HG02973 (cell line): ENCODE results near the gene ROBO3.

Experiments used
- ATAC-seq: cut with Tn5 transposase; IDR thresholded peaks from one replicate; pipeline ENCODE4 v1.9.1; 2021; ENCODE audit warnings: moderate library complexity; ENCODE audit not compliant: unreplicated experiment

Gene ROBO3

DNA sequence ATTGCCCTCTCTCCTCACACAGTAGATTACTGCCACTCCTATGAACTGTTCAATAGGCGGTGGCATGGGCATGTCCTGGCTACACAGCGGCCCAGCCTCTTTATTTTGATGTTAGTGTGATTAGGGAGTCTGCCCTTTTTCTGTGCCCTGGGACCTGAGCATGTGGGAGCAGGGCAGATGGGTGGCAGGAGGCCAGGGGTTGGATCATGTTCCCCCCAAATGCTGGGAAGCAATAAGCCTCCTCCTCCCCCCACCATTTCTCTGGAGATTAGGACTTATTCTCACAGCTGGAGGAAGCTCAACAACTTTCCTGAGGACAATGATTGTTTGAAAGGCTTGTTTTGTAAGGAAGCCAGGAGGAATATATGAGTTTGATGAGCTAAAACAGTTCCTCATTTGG lies 54.7 kb downstream of the ROBO3 start:
- no peak for ATAC-seq

DNA sequence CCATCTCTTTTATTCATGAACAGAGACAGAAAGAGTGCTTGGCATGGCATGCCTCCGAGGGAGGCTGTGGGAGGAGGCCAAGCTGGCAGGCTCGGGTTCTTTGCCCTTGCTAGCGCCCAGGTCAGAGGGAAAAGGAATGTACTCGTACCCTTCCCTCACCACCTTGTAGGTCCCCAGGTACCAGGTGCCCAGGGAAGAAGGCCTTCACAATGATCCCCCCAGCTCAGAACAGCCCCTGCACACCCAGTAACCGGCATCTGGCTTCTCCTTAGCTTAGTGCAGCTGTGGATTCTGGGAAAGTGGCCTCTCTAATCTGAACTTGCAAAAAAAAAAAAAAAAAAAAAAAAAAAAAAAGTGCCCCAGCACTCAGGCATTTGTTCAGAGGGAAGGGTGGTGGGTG lies 55.1 kb downstream of the ROBO3 start:
- ATAC-seq = no peak

DNA sequence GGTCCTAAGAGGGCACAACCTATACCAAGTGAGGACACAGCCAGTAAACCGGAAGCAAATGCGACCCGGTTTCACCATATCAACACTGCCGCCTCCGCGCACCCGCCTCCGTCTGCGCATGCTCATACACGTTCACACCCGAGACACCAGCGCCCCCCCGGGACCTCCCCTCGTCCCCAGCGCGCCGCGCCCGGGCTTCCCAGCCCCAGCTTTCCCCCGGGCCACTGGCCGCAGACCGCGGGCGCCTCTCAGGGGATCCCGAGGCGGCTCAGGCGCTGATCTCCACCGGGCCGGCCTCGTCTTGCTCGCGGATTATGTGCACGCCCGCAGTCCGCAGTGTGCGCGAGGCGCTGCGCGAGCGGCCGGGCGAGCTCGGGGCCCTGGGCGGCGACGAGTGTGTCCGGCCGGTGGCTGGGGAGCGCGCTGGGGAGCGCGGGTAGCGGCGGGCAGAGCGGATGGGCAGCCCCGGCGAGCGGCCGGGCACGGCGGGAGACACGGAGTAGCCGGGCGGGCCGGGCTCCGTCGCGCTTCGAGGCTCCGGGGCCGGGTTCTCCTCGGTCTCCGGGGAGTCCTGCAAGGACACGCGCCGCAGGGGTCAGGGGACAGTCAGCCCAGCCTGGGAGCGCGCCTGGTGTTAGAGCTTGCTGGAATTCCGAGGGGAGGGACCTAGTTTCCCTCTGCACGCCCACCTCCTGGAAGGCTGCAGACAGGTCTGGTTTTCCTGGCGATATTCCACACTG lies 55.8 kb downstream of the ROBO3 start:
- ATAC-seq = peak; percentile 64

DNA sequence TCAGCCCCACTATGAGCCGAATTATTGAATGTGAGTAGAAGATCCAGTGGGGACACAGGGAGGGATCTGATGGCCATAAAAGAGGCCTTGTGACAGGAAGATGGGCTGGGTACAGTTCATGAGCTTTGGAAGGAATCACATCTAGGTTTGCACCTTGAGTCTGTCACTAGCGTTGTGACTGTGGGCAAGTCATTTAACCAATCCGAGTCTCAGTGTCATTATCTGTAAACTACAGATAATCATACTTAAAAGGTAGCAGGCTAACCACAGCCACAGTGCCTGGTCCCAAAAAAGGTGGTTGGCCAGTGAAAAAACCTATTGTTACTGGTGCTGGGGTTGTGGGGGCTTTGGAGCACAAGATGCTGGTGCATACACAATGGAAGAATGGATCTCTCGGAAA lies 57.6 kb downstream of the ROBO3 start:
- no peak for ATAC-seq

DNA sequence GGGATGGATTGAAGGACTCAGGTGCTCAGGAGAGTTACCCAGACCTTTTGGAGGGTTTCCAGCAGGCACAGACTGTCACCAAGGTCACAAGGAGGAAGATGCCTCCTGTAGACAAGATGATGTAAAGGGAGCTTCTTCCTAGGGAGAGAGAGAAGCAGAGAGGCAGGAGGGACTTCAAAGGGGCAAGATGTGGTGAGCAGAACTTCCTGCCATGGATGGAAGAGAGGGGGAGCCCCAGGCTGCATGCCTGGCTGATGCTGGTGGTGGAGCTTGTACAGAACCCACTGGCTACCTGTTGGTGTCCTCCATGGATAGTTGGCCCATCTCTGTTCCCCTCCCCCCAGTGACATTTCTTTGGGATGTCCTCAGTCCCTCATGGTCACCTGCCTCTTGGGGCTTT lies 58.1 kb downstream of the ROBO3 start:
- ATAC-seq = no peak

DNA sequence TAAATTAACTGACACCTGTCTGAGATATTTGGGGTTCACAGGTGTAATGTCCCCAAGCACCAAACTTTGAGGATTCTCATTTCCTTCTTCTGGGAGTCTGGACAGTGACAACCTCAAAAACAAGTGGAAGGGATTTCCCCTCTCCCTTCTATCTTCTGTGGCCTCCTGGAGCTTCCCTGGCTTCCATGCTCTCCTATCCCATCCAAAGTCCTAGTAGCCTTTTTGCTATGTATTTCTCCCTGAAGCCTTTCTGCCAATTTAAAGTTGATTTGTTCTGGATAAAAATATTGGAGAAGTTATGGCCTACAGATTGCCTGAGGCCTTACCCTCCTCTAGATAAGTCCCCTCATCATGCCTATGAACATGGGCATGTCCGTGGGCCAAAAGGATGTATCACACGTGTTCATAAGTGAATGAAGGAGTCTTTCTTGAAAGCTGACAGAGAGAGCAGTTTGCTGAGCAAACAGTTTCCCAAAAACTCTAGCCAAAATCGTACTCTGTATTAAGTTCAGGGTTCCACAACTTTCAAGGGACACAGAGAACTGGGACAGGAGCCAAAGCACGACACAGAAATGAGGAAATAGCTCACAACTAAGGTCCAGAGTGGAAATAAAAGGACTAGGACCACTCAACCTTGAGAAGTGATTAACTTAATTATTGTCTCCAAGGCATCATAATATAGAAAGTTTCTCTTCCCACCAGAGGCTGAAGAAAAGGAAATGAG lies 63.9 kb downstream of the ROBO3 start:
- no peak for ATAC-seq

DNA sequence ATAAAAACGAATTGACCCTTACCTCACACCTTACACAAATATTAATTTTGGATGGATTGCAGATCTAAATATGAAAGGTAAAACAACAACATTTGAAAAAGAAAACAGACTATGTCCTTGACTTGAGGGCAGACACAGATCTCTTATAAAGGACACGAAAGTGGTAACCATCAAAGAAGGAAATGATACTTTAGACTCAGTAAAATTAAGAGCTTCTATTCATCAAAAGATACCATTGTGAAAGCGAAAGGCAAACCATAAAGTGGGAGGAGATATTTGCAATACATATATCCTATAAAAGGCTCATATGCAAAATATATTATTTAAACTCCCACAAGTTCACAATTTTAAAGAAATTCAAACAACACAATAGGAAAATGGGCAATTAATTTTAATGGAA lies 65.6 kb downstream of the ROBO3 start:
- ATAC-seq = peak; percentile 87
